Loucy (cell line): ENCODE measurements around the gene SDK1.

Experiments
- H2AFZ ChIP-seq: fragments of 200-600 bp; sonication (generic); 2 replicates; pipeline ENCODE4 v1.6.0; 2016; ENCODE audit warnings: antibody characterized with exemption, mild to moderate bottlenecking, low read length, moderate library complexity
- H3F3A ChIP-seq: fragments of 200-600 bp; 2 replicates; pipeline ENCODE4 v1.6.0; 2016; ENCODE audit warnings: antibody characterized with exemption, low read depth, mild to moderate bottlenecking
- H3K27me3 ChIP-seq: fragments of 200-600 bp; sonication (generic); 2 replicates; pipeline ENCODE4 v1.6.1; 2014; ENCODE audit warnings: low read length, mild to moderate bottlenecking; ENCODE audit not compliant: insufficient read depth, poor library complexity, severe bottlenecking
- H3K36me3 ChIP-seq: fragments of 200-600 bp; sonication (generic); 2 replicates; pipeline ENCODE4 v1.6.1; 2016; ENCODE audit warnings: low read length; ENCODE audit not compliant: insufficient read depth
- H3K4me1 ChIP-seq: fragments of 200-600 bp; sonication (generic); 2 replicates; pipeline ENCODE4 v1.5.1; 2014; ENCODE audit warnings: low read length, mild to moderate bottlenecking; ENCODE audit not compliant: insufficient read depth, poor library complexity, severe bottlenecking
- H3K4me2 ChIP-seq: fragments of 200-600 bp; sonication (generic); 2 replicates; pipeline ENCODE4 v1.6.0; 2014; ENCODE audit warnings: antibody characterized with exemption, low read length, low read depth, mild to moderate bottlenecking; ENCODE audit not compliant: poor library complexity, severe bottlenecking
- H3K4me3 ChIP-seq: fragments of 200-600 bp; sonication (generic); 2 replicates; pipeline ENCODE4 v1.5.1; 2014; ENCODE audit warnings: low read length, mild to moderate bottlenecking, mixed read lengths; ENCODE audit not compliant: poor library complexity, severe bottlenecking
- H3K79me2 ChIP-seq: fragments of 200-600 bp; sonication (generic); 2 replicates; pipeline ENCODE4 v1.6.1; 2014; ENCODE audit warnings: low read length; ENCODE audit not compliant: insufficient read depth
- H3K9ac ChIP-seq: fragments of 200-600 bp; sonication (generic); 2 replicates; pipeline ENCODE4 v1.6.0; 2014; ENCODE audit warnings: mild to moderate bottlenecking, low read depth, low read length, moderate library complexity; ENCODE audit not compliant: poor library complexity, severe bottlenecking
- H3K9me2 ChIP-seq: fragments of 200-600 bp; sonication (generic); replicated peaks from 2 replicates; pipeline ENCODE4 v1.6.1; 2016; ENCODE audit warnings: low read depth, low read length, mixed read lengths
- H3K9me3 ChIP-seq: fragments of 200-600 bp; sonication (generic); 2 replicates; pipeline ENCODE4 v1.6.1; 2014; ENCODE audit warnings: mild to moderate bottlenecking, antibody characterized with exemption, low read length, low read depth; ENCODE audit not compliant: insufficient read depth
- H4K20me1 ChIP-seq: fragments of 200-600 bp; sonication (generic); 2 replicates; pipeline ENCODE4 v1.6.0; 2014; ENCODE audit warnings: antibody characterized with exemption, low read length, mild to moderate bottlenecking; ENCODE audit not compliant: insufficient read depth, poor library complexity, severe bottlenecking
- EZH2phosphoT487 ChIP-seq: fragments of 200-600 bp; IDR thresholded peaks from 2 replicates; pipeline ENCODE4 v1.6.1; 2018; ENCODE audit warnings: antibody characterized with exemption, mild to moderate bottlenecking, moderate library complexity, borderline replicate concordance
- TF ChIP-seq, protein P1 (sequence below): fragments of 200-600 bp; sonication (generic); conservative IDR thresholded peaks from 2 replicates; pipeline ENCODE4 v1.5.1; 2014; ENCODE audit warnings: mild to moderate bottlenecking, antibody characterized with exemption, low read length

SDK1 gene

DNA sequence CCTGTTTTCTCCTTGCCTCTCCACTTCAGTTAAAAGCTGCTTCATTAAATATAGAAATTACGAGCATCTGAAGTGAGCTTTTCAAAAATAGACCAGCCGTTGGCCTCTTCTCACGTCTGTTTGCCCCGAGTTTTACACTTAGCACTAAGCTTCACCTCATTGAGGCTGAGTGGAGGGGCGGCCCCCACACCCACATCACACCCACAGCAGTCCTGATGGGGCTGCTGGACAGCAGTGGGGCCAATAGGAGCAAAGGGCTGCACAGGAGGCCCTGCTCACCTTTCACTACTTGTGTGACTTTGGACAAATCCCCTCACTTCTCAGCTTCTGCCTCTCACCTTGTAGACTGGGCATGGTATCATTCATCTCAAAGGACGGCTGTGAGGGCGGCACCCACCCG, 677.8 kb downstream of the SDK1 start:
- H3K9me3 ChIP-seq: peaks cover 5% of the 10 kb centered on the region; the same call in 1 of the 2 replicates
- no peaks in the 10 kb centered on the region for H3K79me2 ChIP-seq
- H3K36me3 ChIP-seq: no peaks in the 10 kb centered on the region

DNA sequence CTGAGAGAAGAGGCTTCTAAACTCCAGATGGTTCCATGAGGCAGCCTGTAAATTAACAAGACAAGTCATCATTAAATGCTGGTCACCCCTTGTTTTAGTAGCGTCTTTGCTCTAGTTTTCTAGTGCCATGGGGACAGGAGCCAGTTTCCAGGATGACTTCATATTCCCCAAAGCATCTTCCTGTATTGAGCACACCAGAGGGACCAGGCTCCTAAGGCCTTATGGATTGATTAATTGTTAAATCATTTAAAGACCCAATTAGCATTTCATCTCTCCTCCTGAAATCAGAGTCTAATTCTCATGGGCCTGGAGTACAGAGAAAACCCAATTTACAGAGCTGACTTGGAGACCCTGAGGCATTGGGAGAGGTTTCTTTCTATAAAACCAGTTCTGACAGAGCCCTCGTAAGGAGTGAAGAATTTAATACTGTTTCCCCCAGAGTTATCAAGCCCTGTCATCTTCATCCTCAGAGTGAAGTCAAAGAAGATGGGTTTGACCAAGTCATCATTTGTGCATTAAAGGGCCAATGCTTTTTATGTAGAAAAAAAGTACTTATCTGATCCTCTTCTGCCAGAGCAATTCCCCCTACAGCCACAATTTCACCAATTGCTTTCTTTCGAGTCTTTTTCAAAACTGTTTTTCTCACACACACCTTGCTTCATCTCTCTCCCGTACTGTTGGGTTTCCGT, 678.7 kb downstream of the SDK1 start:
- Histone ChIP-seq H4K20me1 (no peaks in the 10 kb centered on the region), H3K4me2 (no peak overlapping the region), H2AFZ (no peak overlapping the region), H3K4me1 (no peaks in the 10 kb centered on the region), H3K9me2 (no peaks in the 10 kb centered on the region), H3K27me3 (no peaks in the 10 kb centered on the region), H3K36me3 (no peaks in the 10 kb centered on the region), H3K9ac (no peak overlapping the region), H3K79me2 (no peaks in the 10 kb centered on the region), H3K4me3 (no peak overlapping the region), H3K9me3 (peaks cover 5% of the 10 kb centered on the region; the same call in 1 of the 2 replicates), H3F3A (no peaks in the 10 kb centered on the region)
- TF ChIP-seq, protein P1, sequence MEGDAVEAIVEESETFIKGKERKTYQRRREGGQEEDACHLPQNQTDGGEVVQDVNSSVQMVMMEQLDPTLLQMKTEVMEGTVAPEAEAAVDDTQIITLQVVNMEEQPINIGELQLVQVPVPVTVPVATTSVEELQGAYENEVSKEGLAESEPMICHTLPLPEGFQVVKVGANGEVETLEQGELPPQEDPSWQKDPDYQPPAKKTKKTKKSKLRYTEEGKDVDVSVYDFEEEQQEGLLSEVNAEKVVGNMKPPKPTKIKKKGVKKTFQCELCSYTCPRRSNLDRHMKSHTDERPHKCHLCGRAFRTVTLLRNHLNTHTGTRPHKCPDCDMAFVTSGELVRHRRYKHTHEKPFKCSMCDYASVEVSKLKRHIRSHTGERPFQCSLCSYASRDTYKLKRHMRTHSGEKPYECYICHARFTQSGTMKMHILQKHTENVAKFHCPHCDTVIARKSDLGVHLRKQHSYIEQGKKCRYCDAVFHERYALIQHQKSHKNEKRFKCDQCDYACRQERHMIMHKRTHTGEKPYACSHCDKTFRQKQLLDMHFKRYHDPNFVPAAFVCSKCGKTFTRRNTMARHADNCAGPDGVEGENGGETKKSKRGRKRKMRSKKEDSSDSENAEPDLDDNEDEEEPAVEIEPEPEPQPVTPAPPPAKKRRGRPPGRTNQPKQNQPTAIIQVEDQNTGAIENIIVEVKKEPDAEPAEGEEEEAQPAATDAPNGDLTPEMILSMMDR: no peak
- TF ChIP-seq EZH2phosphoT487: no peak

More for the DNA sequence above, 677.8 kb downstream of the SDK1 start:
- Histone ChIP-seq H3K9ac (no peak overlapping the region), H3F3A (no peaks in the 10 kb centered on the region), H3K4me1 (no peaks in the 10 kb centered on the region), H3K4me3 (no peak overlapping the region), H3K27me3 (no peaks in the 10 kb centered on the region), H4K20me1 (no peaks in the 10 kb centered on the region), H2AFZ (no peak overlapping the region), H3K9me2 (no peaks in the 10 kb centered on the region), H3K4me2 (no peak overlapping the region)
- TF ChIP-seq EZH2phosphoT487: no peak
- TF ChIP-seq, protein P1: no peak

DNA sequence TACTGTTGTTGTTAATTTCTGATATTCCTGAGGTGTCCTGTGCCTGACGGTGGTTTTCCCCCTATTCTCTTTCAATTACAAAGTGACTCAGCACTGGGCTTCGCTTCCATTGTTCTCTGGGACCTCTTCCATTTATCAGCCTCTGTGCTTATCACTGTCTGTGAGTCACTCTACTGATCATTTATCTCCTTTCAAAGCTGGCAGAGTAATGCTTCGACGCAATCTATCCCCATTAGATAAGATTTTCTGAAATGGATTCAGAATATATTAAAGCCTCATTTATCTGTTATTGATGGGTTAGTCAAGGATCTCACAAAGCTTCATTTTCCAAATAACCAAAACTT, 679.2 kb downstream of the SDK1 start:
- H3K4me3 ChIP-seq: no peak overlapping the region
- H3K9me3 ChIP-seq: peaks cover under 1% of the 10 kb centered on the region; the same call in 1 of the 2 replicates
- no peak overlapping the region for H3K4me2 ChIP-seq
- no peaks in the 10 kb centered on the region for H3K27me3 ChIP-seq
- no peaks in the 10 kb centered on the region for H3K36me3 ChIP-seq
- no peaks in the 10 kb centered on the region for H3F3A ChIP-seq
- no peaks in the 10 kb centered on the region for H3K9me2 ChIP-seq
- H3K79me2 ChIP-seq: no peaks in the 10 kb centered on the region
- H3K9ac ChIP-seq: no peak overlapping the region
- no peak for TF ChIP-seq EZH2phosphoT487
- TF ChIP-seq, protein P1: no peak
- no peaks in the 10 kb centered on the region for H3K4me1 ChIP-seq
- H4K20me1 ChIP-seq: no peaks in the 10 kb centered on the region
- H2AFZ ChIP-seq: no peak overlapping the region
